ENCODE data around the gene TAS1R1.

- TF ChIP-seq EZH2phosphoT487 (IDR thresholded peaks at IDR 0.05; ENCODE audit: insufficient read depth, low read depth) (no peak), EZH2 (IDR thresholded peaks at IDR 0.05; ENCODE audit: insufficient read depth, poor library complexity, severe bottlenecking) (no peak)
These were observed 42.0 kb downstream of the TAS1R1 start for GRCh38 chr1:6596886-6597776.
